Stimulated activated CD4-positive, alpha-beta T cell treated with anti-CD3 and anti-CD28 coated beads, Interleukin-4, amount 100 ng/mL, for 4 hours (primary cell): ENCODE data around the gene ARL8A.
"Not testable (repeated sequence)": the region's sequence is repeated elsewhere in the genome, so short reads cannot be mapped to it uniquely, and the experiment has no call there.

Source experiments
- DNase-seq, 2 experiments: peaks; one replicate each; pipeline ENCODE4 v3.0.0-alpha.2; 2020

ARL8A gene

GRCh38 chr1:202133496-202133895 is 11.0 kb downstream of the ARL8A start:
- DNase-seq, result no peak

DNA sequence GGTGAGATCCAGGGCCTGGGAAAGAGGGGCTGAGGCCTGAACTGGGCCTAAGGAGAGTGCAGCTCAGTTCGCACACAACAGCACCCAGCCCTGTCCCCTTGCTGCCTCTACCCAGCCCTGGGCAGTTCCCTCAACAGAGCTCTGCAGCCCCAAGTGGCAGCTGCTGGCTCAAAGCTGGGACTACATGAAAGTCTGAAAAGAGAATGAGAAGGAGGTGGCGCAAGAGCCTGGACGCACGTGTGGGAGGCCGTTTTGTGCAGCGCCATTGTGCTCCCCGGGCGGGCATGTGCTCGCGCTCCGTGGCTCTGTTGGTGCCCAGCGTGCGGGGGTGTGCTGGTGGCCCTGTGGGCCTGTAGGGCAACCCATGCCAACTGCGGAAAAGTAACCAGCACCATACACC is 11.5 kb downstream of the ARL8A start:
- no peak for DNase-seq

GRCh38 chr1:202131956-202132821 is 12.3 kb downstream of the ARL8A start:
- no peak for DNase-seq

GRCh38 chr1:202130816-202131522 is 13.6 kb downstream of the ARL8A start:
- no peak for DNase-seq

- no peak for DNase-seq
These were observed 14.2 kb downstream of the ARL8A start for GRCh38 chr1:202130297-202130721.

DNA sequence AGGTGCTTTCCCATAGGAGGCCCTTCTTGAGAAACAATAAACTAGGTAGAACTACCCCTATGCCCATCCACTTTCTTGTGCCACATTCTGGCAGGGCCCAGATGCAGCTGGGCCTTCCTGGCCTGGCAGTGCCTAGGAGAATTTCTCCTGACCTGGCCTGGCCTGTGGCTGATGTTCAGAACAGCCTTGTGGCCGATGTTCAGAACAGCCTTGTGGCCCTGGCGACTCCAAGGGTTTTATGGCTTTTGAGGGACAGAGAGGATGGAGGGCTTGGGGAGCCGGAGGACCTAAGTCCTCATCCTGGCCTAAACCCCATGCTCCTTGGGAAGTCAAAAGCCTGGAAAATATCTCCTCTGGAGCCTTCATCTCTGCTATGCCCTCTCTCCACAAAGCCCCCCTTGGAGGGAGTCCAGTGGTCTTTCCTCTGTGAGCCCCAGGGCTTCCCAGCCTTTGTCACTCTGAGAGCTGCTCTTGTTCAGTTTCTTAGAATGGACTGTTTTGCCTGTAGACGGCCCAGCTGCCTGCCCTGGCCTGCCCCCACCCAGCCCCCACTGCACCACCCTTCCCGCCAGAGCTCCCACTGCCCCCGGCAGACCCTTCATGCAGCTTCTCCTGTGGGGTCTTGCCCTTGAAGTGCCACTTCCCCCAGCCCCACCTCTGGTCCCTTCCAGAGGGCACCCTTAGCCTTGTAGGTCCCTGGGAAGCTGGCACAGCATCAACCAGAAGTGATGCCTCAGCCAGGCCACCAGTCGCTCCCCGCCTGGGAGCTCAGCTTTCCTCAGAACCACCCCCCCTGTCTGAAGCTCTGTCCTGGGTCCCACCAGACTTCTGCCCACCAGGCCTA is 14.9 kb downstream of the ARL8A start:
- no peak for DNase-seq

DNA sequence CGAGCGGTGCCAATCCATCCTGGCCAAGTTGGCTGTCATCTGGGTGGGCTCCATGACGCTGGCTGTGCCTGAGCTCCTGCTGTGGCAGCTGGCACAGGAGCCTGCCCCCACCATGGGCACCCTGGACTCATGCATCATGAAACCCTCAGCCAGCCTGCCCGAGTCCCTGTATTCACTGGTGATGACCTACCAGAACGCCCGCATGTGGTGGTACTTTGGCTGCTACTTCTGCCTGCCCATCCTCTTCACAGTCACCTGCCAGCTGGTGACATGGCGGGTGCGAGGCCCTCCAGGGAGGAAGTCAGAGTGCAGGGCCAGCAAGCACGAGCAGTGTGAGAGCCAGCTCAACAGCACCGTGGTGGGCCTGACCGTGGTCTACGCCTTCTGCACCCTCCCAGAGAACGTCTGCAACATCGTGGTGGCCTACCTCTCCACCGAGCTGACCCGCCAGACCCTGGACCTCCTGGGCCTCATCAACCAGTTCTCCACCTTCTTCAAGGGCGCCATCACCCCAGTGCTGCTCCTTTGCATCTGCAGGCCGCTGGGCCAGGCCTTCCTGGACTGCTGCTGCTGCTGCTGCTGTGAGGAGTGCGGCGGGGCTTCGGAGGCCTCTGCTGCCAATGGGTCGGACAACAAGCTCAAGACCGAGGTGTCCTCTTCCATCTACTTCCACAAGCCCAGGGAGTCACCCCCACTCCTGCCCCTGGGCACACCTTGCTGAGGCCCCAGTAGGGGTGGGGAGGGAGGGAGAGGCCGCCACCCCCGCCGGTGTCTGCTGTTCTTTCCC is 16.5 kb downstream of the ARL8A start:
- no peak for DNase-seq

- no peak for DNase-seq
These were observed 17.5 kb downstream of the ARL8A start for GRCh38 chr1:202127061-202127460.

DNA sequence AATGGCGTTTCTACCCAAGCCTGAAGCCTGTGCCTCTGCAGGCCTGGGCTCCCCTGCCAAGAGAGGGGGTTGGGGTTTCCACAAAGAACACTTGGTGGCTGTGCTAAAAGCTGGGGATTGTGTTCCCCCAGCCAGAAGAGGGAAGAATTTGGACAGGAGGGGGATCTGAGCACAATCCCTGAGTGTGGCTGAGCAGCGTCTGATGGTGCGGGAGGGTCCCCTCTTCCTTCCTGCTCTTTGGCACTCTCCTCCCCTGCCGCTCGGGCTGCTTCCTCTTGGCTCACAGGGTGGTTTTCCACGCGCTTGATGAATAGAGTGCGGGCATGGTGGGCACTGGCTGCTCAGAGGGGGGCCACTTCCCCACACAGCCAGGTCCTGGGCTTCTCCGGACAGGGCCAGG is 18.1 kb downstream of the ARL8A start:
- no peak for DNase-seq

- no peak for DNase-seq
These were observed 18.9 kb downstream of the ARL8A start for GRCh38 chr1:202125611-202126010.

- DNase-seq, result no peak
These were observed 20.4 kb downstream of the ARL8A start for GRCh38 chr1:202124142-202124541.

DNA sequence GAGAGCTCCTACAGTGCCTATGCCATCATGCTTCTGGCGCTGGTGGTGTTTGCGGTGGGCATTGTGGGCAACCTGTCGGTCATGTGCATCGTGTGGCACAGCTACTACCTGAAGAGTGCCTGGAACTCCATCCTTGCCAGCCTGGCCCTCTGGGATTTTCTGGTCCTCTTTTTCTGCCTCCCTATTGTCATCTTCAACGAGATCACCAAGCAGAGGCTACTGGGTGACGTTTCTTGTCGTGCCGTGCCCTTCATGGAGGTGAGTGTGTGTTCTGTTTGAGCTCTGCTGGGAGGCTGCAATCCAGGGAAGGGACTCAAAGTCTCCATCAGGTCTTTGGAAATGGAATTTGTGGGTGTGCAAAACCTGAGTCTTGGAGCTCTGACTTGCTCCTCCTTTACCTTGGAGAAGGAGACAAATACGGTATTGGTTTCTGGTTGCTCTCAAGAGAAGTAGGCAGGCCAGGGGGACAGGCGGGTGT is 21.2 kb downstream of the ARL8A start:
- DNase-seq, result no peak

DNA sequence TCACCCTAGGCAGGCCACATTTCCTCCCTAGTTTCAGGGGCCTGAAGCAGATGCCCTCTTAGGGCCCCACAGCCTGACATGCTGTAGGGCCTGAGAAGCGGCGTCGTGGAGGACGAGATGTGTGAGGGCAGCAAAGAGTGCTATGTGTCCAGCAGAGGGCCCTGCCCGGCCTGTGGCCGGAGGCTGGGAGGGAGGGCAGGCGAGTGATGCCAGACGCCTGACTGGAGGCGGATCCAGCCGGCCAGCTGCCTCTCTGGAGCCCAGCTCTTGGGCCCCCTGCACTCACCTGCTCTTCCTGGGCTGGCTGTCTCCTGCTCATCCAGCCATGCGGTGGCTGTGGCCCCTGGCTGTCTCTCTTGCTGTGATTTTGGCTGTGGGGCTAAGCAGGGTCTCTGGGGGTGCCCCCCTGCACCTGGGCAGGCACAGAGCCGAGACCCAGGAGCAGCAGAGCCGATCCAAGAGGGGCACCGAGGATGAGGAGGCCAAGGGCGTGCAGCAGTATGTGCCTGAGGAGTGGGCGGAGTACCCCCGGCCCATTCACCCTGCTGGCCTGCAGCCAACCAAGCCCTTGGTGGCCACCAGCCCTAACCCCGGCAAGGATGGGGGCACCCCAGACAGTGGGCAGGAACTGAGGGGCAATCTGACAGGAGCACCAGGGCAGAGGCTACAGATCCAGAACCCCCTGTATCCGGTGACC is 21.8 kb downstream of the ARL8A start, which contains the start of gene GPR37L1:
Gene GPR37L1, plus strand, starts transcription at position 279 of the 697 bp plus-strand sequence. Its CDS starts 47 bp downstream, at position 326.
- DNase-seq, result no peak

DNA sequence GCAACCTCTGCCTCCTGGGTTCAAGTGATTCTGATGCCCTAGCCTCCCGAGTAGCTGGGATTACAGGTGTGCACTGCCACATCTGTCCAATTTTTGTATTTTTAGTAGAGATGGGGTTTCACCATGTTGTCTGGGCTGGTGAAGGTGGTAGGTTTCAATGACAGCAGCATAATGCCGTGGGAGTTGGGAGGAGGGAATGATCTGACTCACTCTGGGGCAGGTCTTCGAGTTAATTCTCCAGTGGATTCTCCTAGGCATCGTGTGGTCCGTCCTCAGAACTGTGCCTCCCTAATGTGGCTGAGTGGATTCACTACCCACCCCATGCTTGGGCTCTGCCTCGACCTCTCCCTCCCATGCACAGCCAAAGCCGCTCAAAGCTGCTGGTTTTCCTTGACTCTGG is 23.5 kb downstream of the ARL8A start:
- DNase-seq, result no peak

DNA sequence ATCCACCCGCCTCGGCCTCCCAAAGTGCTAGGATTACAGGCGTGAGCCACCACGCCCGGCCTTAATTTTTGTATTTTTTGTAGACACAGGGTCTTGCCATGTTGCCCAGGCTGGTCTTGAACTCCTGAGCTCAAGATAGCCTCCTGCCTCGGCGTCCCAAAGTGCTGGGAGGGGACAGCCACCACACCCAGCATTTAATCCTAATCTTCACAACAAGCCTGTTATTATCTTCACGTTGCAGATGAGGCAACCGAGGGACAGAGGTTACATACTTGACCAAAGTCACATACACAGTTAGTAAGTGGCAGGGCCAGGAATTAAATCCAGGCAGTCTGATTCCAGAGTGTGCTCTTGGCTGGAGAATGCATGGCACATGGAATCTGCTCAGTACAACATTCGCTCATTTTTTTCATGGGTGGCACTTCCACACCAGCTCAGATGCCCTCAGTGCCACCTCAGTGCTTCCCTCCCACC is 26.6 kb downstream of the ARL8A start:
- DNase-seq, result no peak

GRCh38 chr1:202116287-202116686 is 28.2 kb downstream of the ARL8A start:
- DNase-seq, result no peak

DNA sequence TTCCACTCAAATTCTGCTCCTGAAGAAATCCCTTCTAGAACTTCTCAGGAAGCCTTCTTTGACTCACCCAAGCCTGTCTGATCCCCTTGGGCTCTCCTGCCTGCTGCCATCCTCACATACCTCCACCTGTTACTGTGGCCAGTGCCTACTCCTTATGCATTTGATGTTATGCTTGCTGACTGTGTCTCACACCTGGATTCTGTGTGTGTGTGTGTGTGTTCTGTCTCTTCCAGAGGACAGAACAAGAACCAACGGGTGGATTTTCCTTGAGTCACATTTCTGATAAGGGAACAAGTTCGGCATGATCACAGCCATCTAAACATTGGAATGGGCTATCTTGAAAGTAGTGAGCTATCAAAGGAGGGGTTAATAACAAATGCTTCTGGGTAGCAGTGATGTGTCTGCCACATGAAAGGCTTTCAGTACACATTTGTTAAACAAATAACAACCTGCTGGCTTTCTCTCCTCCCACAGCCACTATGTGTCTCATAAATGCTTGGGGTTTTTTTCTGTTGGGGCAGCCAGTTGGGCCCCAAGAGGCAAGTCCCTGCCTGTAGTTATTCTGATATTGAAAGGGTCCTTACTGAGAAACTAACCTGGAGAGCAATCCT is 30.7 kb downstream of the ARL8A start:
- no peak for DNase-seq

DNA sequence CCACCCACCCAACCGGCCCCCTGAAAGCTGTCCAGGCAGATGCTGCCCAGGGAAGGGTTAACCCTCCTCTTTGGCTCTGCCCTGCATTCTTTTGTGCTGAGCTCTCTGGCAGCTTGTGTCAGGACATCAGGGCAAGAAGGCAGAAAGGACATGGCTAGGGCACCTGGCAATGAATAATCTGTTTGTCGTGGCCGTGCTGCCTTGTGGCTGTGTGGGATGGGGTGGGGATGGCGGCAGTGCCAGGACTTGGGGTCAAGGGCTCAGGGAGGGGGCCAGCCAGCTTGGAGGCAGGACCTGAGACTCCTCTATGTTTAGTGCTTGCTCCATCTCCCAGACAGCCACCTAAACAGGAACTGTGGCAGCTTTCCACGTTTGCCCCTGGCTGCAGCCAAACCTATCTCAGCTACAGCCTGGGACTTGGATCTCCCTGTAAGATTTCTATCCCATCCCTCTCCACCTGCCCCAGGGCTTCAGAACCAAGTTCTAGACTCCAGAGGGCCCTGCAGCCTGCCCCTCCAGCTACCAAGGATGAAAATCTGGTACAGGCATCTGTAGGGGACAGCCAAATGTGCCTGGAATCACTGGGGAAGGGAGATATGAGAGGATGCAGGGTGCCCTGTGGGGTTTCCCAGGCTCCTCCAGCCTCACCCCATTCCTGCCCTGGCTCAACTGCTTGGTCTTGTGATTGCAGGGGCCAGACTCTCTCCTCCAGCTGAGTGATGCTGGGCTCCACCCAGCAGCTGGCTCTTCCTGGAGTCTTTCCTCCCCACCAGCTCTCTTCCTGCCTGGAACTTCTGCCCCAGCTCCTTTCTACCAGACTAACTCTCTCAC is 31.5 kb downstream of the ARL8A start:
- no peak for DNase-seq

DNA sequence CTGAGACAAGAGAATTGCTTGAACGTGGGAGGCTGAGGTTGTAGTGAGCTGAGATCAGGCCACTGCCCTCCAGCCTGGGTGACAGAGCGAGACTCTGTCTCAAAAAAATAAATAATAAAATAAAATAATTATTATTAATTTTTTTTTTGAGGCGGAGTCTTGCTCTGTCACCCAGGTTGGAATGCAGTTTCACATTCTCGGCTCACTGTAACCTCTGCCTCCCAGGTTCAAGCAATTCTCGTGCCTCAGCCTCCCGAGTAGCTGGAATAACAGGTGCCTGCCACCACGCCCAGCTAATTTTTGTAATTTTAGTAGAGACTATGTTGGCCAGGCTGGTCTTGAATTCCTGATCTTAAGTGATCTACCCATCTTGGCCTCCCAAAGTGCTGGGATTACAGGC is 32.9 kb downstream of the ARL8A start:
- not testable (repeated sequence) for DNase-seq

DNA sequence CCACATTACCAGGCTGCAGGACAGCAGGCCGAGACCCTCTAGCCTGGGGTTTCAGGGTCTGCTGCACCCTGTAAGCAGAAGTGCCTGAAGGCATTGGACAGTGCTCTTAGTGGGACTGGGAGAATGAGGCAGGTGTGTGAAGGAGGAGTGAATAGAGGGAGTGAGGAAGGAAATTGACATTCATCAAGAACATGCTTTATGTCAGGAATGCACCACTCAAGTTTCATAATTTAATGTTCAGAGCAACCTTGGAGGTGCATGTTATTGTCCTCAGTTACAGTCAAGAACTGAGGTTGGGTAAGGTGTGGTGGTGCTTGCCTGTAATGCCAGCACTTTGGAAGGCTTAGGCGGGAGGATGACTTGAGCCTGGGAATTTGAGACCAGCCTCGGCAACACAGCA is 33.6 kb downstream of the ARL8A start:
- no peak for DNase-seq
